Measurements from ENCODE around the gene ATP6V0A4. TPM values are rescaled to one million over a fixed set of nuclear protein-coding genes. Genes with fewer than 3 reads are reported as not detected.

Gene ATP6V0A4
- total RNA-seq, 1 experiment from 2014 or later: not detected

DNA sequence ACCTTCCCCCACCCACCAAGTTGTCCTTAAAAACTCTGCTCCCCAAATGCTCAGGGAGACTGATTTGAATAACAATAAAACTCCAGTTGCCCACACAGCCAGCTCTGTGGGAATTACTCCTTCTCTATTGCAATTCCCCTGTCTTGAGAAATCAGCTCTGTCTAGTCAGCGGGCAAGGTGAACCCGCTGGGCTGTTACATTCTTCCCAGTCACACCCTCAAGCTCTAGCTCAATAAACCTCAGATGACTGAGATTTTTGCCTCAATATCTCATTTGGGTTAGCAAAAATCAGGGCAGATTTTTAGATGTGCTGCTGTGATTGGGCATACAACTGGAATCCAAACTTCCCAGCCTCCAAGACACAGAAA, 129.8 kb downstream of the ATP6V0A4 start:
- Histone ChIP-seq H3K9me2 (ENCODE audit: insufficient read depth) (no peaks in the 10 kb centered on the region), H3K27me3 (ENCODE audit: insufficient read depth, low read length) (no peaks in the 10 kb centered on the region), H3K4me3 (replicated peaks in 1 of 2; ENCODE audit: low read depth in 1 of 2, low read length in 2 of 2) (no peak overlapping the region), H3K27ac (ENCODE audit: low read depth, low read length) (no peak overlapping the region), H3K9me3 (ENCODE audit: control insufficient read depth in 1 of 2, insufficient read depth in 1 of 2, low read depth in 1 of 2, low read length in 2 of 2) (no peaks in the 10 kb centered on the region), H4K20me1 (ENCODE audit: insufficient read depth) (no peaks in the 10 kb centered on the region), H3K79me2 (ENCODE audit: insufficient read depth, low read length) (no peaks in the 10 kb centered on the region), H3K4me1 (ENCODE audit: control insufficient read depth in 1 of 2, insufficient read depth in 2 of 2, low read length in 2 of 2) (no peaks in the 10 kb centered on the region), H3K9ac (ENCODE audit: low read length) (no peak overlapping the region), H2AFZ (ENCODE audit: low read depth, low read length, poor library complexity, severe bottlenecking) (no peak overlapping the region), H3K4me2 (ENCODE audit: low read length) (no peak overlapping the region), H3K36me3 (ENCODE audit: control insufficient read depth in 1 of 2, insufficient read depth in 2 of 2, low read length in 2 of 2) (no peaks in the 10 kb centered on the region)
- BruUV-seq (replicated peaks): no TSS peak
- DNase-seq (ENCODE audit: low read depth, low spot score) (no peak), ATAC-seq (no peak)
- intact Hi-C loops (cut with micrococcal nuclease): no loop called here
- ChIA-PET POLR2A (no interaction called here), CTCF (no interaction called here), RAD21 (ENCODE audit: low non-redundant PET in 1 of 2, low total read pairs in 2 of 2, uncharacterized antibody in 2 of 2, unreplicated experiment in 2 of 2) (no interaction called here)
- TF ChIP-seq TCF7L2 (IDR thresholded peaks at IDR 0.05; ENCODE audit: borderline replicate concordance, extremely low read depth, insufficient read depth, insufficient read length) (no peak), SIN3A (IDR thresholded peaks at IDR 0.05; ENCODE audit: low read depth) (no peak), CEBPB (IDR thresholded peaks at IDR 0.05; ENCODE audit: low read depth) (no peak), SP1 (IDR thresholded peaks at IDR 0.05; ENCODE audit: low read depth) (no peak), FOSL1 (IDR thresholded peaks at IDR 0.05; ENCODE audit: low read depth) (no peak)
- TF ChIP-seq, protein P1, sequence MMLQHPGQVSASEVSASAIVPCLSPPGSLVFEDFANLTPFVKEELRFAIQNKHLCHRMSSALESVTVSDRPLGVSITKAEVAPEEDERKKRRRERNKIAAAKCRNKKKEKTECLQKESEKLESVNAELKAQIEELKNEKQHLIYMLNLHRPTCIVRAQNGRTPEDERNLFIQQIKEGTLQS (IDR thresholded peaks at IDR 0.05): no peak

DNA sequence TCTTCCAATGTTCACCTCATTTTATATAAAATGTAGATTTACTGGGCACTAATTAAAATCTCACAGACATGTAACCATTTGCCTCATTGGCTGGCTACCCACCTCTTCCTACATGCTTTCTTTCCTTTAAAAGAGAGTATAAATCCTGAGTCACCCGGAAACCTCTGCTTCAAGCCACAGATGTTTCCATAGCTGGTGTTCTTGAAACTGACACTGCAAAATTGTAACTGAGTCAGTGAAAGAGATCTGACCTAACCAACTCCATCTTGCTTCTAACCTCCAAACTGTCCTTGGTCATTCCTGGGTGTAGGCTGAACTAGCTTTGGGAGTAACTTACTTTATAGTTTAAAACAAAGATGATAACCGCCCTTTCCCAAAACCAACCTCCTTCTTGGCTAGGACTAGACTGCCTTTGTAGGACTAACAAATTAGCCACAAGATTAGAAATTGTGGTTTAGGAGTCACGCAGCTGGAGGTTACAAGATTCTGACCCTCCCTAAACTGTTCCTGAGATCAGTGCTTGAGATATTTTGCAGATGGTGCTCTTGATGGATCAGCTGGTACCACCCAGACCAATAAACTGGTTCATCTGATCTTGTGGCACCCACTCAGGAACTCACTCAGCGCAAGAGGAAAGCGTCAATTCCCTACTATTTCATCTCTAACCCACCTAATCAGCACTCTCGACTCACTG, 130.3 kb downstream of the ATP6V0A4 start:
- H3K4me2 ChIP-seq (ENCODE audit: low read length): no peak overlapping the region
- no peaks in the 10 kb centered on the region for H3K9me2 ChIP-seq (ENCODE audit: insufficient read depth)
- H3K79me2 ChIP-seq (ENCODE audit: insufficient read depth, low read length): no peaks in the 10 kb centered on the region
- ChIA-PET RAD21 (ENCODE audit: low non-redundant PET in 1 of 2, low total read pairs in 2 of 2, uncharacterized antibody in 2 of 2, unreplicated experiment in 2 of 2) (no interaction called here), POLR2A (no interaction called here), CTCF (no interaction called here)
- H3K9ac ChIP-seq (ENCODE audit: low read length): no peak overlapping the region
- H4K20me1 ChIP-seq (ENCODE audit: insufficient read depth): no peaks in the 10 kb centered on the region
- H2AFZ ChIP-seq (ENCODE audit: low read depth, low read length, poor library complexity, severe bottlenecking): no peak overlapping the region
- H3K9me3 ChIP-seq (ENCODE audit: control insufficient read depth in 1 of 2, insufficient read depth in 1 of 2, low read depth in 1 of 2, low read length in 2 of 2): no peaks in the 10 kb centered on the region
- H3K27ac ChIP-seq (ENCODE audit: low read depth, low read length): no peak overlapping the region
- H3K4me3 ChIP-seq (replicated peaks in 1 of 2; ENCODE audit: low read depth in 1 of 2, low read length in 2 of 2): no peak overlapping the region
- H3K27me3 ChIP-seq (ENCODE audit: insufficient read depth, low read length): no peaks in the 10 kb centered on the region
- TF ChIP-seq, protein P2, sequence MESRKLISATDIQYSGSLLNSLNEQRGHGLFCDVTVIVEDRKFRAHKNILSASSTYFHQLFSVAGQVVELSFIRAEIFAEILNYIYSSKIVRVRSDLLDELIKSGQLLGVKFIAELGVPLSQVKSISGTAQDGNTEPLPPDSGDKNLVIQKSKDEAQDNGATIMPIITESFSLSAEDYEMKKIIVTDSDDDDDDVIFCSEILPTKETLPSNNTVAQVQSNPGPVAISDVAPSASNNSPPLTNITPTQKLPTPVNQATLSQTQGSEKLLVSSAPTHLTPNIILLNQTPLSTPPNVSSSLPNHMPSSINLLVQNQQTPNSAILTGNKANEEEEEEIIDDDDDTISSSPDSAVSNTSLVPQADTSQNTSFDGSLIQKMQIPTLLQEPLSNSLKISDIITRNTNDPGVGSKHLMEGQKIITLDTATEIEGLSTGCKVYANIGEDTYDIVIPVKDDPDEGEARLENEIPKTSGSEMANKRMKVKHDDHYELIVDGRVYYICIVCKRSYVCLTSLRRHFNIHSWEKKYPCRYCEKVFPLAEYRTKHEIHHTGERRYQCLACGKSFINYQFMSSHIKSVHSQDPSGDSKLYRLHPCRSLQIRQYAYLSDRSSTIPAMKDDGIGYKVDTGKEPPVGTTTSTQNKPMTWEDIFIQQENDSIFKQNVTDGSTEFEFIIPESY (IDR thresholded peaks at IDR 0.05; ENCODE audit: extremely low read depth, insufficient replicate concordance, low read length): no peak
- TF ChIP-seq SRF (IDR thresholded peaks at IDR 0.05; ENCODE audit: low read depth): no peak
- BruUV-seq (replicated peaks): no TSS peak
- no peaks in the 10 kb centered on the region for H3K4me1 ChIP-seq (ENCODE audit: control insufficient read depth in 1 of 2, insufficient read depth in 2 of 2, low read length in 2 of 2)
- no peaks in the 10 kb centered on the region for H3K36me3 ChIP-seq (ENCODE audit: control insufficient read depth in 1 of 2, insufficient read depth in 2 of 2, low read length in 2 of 2)
- DNase-seq (ENCODE audit: low read depth, low spot score) (no peak), ATAC-seq (no peak)
- intact Hi-C loops (cut with micrococcal nuclease): no loop called here
